DOHH2 (cell line): ENCODE results near the gene DEFB108B.
A peak's percentile ranks its signal among the peaks of the same experiment; 100 is the strongest.
"Not testable (repeated sequence)": the region's sequence is repeated elsewhere in the genome, so short reads cannot be mapped to it uniquely, and the experiment has no call there.

ENCODE experiments used
- H3F3A ChIP-seq: fragments of 200-600 bp; sonication (generic), shearing (Covaris generic); 2 replicates; pipeline ENCODE4 v1.6.0; 2016; ENCODE audit warnings: antibody characterized with exemption, mild to moderate bottlenecking; ENCODE audit not compliant: control insufficient read depth, insufficient read depth
- H3K27ac ChIP-seq: fragments of 200-600 bp; sonication (generic); 2 replicates; pipeline ENCODE4 v1.5.1; 2014; ENCODE audit warnings: low read depth, mild to moderate bottlenecking, low read length, moderate library complexity
- H3K27me3 ChIP-seq: fragments of 200-600 bp; sonication (generic); 2 replicates; pipeline ENCODE4 v1.6.1; 2014; ENCODE audit warnings: mild to moderate bottlenecking, low read length, mixed read lengths; ENCODE audit not compliant: control insufficient read depth
- H3K36me3 ChIP-seq: fragments of 200-600 bp; sonication (generic); 2 replicates; pipeline ENCODE4 v1.6.1; 2014; ENCODE audit warnings: mild to moderate bottlenecking, low read length, moderate library complexity, mixed read lengths; ENCODE audit not compliant: control insufficient read depth
- H3K4me1 ChIP-seq: fragments of 200-600 bp; sonication (generic); 2 replicates; pipeline ENCODE4 v1.6.1; 2014; ENCODE audit warnings: mild to moderate bottlenecking, low read length, mixed read lengths; ENCODE audit not compliant: control insufficient read depth
- H3K4me2 ChIP-seq: fragments of 200-600 bp; sonication (generic); 2 replicates; pipeline ENCODE4 v1.6.0; 2014; ENCODE audit warnings: mild to moderate bottlenecking, low read length, moderate library complexity
- H3K4me3 ChIP-seq: fragments of 200-600 bp; sonication (generic); 2 replicates; pipeline ENCODE4 v1.5.1; 2014; ENCODE audit warnings: mild to moderate bottlenecking, low read length, mixed read lengths
- H3K79me2 ChIP-seq: fragments of 200-600 bp; sonication (generic); 2 replicates; pipeline ENCODE4 v1.6.1; 2014; ENCODE audit warnings: mild to moderate bottlenecking, low read length, mixed read lengths; ENCODE audit not compliant: control insufficient read depth
- H3K9me2 ChIP-seq: fragments of 200-600 bp; sonication (generic); replicated peaks from 2 replicates; pipeline ENCODE4 v1.6.1; 2014; ENCODE audit warnings: mild to moderate bottlenecking, low read length, mixed read lengths; ENCODE audit not compliant: control insufficient read depth
- H3K9me3 ChIP-seq: fragments of 200-600 bp; sonication (generic); 2 replicates; pipeline ENCODE4 v1.6.1; 2014; ENCODE audit warnings: antibody characterized with exemption, low read length, mixed read lengths; ENCODE audit not compliant: control insufficient read depth, insufficient read depth
- H4K20me1 ChIP-seq: fragments of 200-600 bp; sonication (generic); 2 replicates; pipeline ENCODE4 v1.6.0; 2014; ENCODE audit warnings: low read depth, mild to moderate bottlenecking, antibody characterized with exemption, low read length, moderate library complexity; ENCODE audit not compliant: control insufficient read depth, insufficient read depth
- CTCF ChIP-seq: fragments of 200-600 bp; sonication (generic); IDR thresholded peaks from one replicate; pipeline ENCODE4 v1.5.1; 2014; ENCODE audit warnings: antibody characterized with exemption, mild to moderate bottlenecking, low read depth, low read length; ENCODE audit not compliant: poor library complexity, severe bottlenecking

The DEFB108B gene

GRCh38 chr11:71813481-71814355 lies 19.3 kb upstream of the DEFB108B start:
- peak overlapping the region; percentile 73 for H3K4me2 ChIP-seq
- H3K27ac ChIP-seq, H3K27me3 ChIP-seq: not testable (repeated sequence)

GRCh38 chr11:71821539-71821938 lies 11.5 kb upstream of the DEFB108B start:
- H3K27ac ChIP-seq, H3K4me3 ChIP-seq, H3F3A ChIP-seq, H4K20me1 ChIP-seq, H3K9me3 ChIP-seq, H3K9me2 ChIP-seq, H3K27me3 ChIP-seq, H3K79me2 ChIP-seq, H3K36me3 ChIP-seq, H3K4me2 ChIP-seq, H3K4me1 ChIP-seq: not testable (repeated sequence)

More at GRCh38 chr11:71813481-71814355, 19.3 kb upstream of the DEFB108B start:
- not testable (repeated sequence) for H3K9me3 ChIP-seq, H3K79me2 ChIP-seq, H4K20me1 ChIP-seq, H3F3A ChIP-seq, H3K36me3 ChIP-seq, H3K4me1 ChIP-seq, H3K9me2 ChIP-seq
- TF ChIP-seq CTCF: peak; percentile 65
- peak overlapping the region; percentile 69 for H3K4me3 ChIP-seq

- H3K4me3 ChIP-seq, H3K9me2 ChIP-seq, H4K20me1 ChIP-seq, H3K4me2 ChIP-seq, H3K27ac ChIP-seq, H3K4me1 ChIP-seq, H3K27me3 ChIP-seq, H3K9me3 ChIP-seq, H3F3A ChIP-seq, H3K79me2 ChIP-seq, H3K36me3 ChIP-seq: not testable (repeated sequence)
These were observed 3.8 kb upstream of the DEFB108B start for GRCh38 chr11:71829247-71829646.

GRCh38 chr11:71829686-71830085 lies 3.3 kb upstream of the DEFB108B start:
- H3K27ac ChIP-seq, H3F3A ChIP-seq, H3K9me2 ChIP-seq, H3K27me3 ChIP-seq, H3K9me3 ChIP-seq, H4K20me1 ChIP-seq, H3K79me2 ChIP-seq, H3K36me3 ChIP-seq, H3K4me3 ChIP-seq, H3K4me1 ChIP-seq, H3K4me2 ChIP-seq: not testable (repeated sequence)

- not testable (repeated sequence) for H3K27ac ChIP-seq, H3K9me3 ChIP-seq, H3K4me2 ChIP-seq, H3K27me3 ChIP-seq, H3F3A ChIP-seq, H3K36me3 ChIP-seq, H3K9me2 ChIP-seq, H3K4me1 ChIP-seq, H3K4me3 ChIP-seq, H3K79me2 ChIP-seq, H4K20me1 ChIP-seq
These were observed 9.7 kb downstream of the DEFB108B start for GRCh38 chr11:71842720-71843119.

GRCh38 chr11:71843355-71843754 lies 10.4 kb downstream of the DEFB108B start:
- H3K27me3 ChIP-seq, H3K4me2 ChIP-seq, H3K27ac ChIP-seq: not testable (repeated sequence)

More at GRCh38 chr11:71843355-71843754, 10.4 kb downstream of the DEFB108B start:
- H3F3A ChIP-seq, H3K9me3 ChIP-seq, H3K4me1 ChIP-seq, H3K9me2 ChIP-seq, H4K20me1 ChIP-seq, H3K79me2 ChIP-seq, H3K4me3 ChIP-seq, H3K36me3 ChIP-seq: not testable (repeated sequence)
